ENCODE data around the gene AFF2. TPM values are rescaled to one million over a fixed set of nuclear protein-coding genes. Genes with fewer than 3 reads are reported as not detected.

The AFF2 gene
- total and polyA plus RNA-seq, 2 donors (not counting 3 experiments of a cell fraction or from before 2014, with no cell fraction given) = 0.03 to 0.07 TPM

DNA sequence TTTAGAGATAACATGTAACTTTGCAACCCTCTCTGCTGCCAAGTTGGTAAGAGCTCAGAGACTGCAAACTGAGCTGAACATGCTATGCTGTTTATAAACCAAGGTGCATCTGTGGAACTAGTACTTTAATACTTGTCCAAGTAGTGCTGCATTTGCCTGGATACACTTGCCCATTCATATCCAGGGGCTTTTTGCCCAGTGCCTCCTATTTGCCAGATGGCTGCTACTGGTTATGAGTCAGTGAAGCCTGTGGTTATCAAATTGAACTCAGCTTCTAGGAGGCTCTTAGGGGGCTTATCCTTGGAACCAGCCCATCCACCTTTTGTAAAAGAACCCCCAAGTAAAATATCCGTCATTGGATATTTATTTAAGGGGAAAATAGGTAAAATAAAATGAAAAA, 79.6 kb downstream of the AFF2 start:
- Histone ChIP-seq H3K9me1 (replicated peaks; ENCODE audit: control insufficient read depth, extremely low read depth, insufficient read depth, low read length) (no peaks in the 10 kb centered on the region), H3K27ac (ENCODE audit: insufficient read depth, low read depth, low read length) (no peak overlapping the region), H3K9me3 (replicated peaks; ENCODE audit: control insufficient read depth, insufficient read depth, low read length) (no peaks in the 10 kb centered on the region), H3K36me3 (ENCODE audit: control insufficient read depth in 2 of 2, extremely low read depth in 1 of 2, insufficient read depth in 2 of 2, low read length in 2 of 2) (no peaks in the 10 kb centered on the region), H3K4me1 (ENCODE audit: control insufficient read depth, extremely low read depth, insufficient read depth, low read length) (no peaks in the 10 kb centered on the region), H3K4me2 (ENCODE audit: insufficient read depth, low read length) (no peak overlapping the region), H2AFZ (ENCODE audit: low read depth, low read length) (no peak overlapping the region), H4K20me1 (replicated peaks; ENCODE audit: control insufficient read depth, extremely low read depth, insufficient read depth, low read length) (no peaks in the 10 kb centered on the region), H3K9ac (replicated peaks; ENCODE audit: extremely low read depth, insufficient read depth, low read length) (no peak overlapping the region), H3K4me3 (replicated peaks in 1 of 3; ENCODE audit: insufficient read depth in 1 of 3, low read depth in 1 of 3, low read length in 3 of 3) (no peak overlapping the region), H3K79me2 (ENCODE audit: control insufficient read depth, insufficient read depth, low read length) (no peaks in the 10 kb centered on the region), H3K27me3 (ENCODE audit: control insufficient read depth in 2 of 2, insufficient read depth in 2 of 2, low read length in 2 of 2) (no peaks in the 10 kb centered on the region)
- FAIRE-seq (no peak), DNase-seq (ENCODE audit: low read depth, low spot score) (no peak)
- no TSS peak for BruUV-seq (replicated peaks)
- POLR2A ChIA-PET = no interaction called here
- TF ChIP-seq, protein P1, sequence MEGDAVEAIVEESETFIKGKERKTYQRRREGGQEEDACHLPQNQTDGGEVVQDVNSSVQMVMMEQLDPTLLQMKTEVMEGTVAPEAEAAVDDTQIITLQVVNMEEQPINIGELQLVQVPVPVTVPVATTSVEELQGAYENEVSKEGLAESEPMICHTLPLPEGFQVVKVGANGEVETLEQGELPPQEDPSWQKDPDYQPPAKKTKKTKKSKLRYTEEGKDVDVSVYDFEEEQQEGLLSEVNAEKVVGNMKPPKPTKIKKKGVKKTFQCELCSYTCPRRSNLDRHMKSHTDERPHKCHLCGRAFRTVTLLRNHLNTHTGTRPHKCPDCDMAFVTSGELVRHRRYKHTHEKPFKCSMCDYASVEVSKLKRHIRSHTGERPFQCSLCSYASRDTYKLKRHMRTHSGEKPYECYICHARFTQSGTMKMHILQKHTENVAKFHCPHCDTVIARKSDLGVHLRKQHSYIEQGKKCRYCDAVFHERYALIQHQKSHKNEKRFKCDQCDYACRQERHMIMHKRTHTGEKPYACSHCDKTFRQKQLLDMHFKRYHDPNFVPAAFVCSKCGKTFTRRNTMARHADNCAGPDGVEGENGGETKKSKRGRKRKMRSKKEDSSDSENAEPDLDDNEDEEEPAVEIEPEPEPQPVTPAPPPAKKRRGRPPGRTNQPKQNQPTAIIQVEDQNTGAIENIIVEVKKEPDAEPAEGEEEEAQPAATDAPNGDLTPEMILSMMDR (IDR thresholded peaks at IDR 0.05; ENCODE audit: extremely low read depth in 1 of 2, insufficient read depth in 1 of 2, low read depth in 1 of 2, low read length in 2 of 2) = no peak
- no peak for TF ChIP-seq MYC (IDR thresholded peaks at IDR 0.05; ENCODE audit: low read depth, low read length)
- TF ChIP-seq EZH2 (IDR thresholded peaks at IDR 0.05; ENCODE audit: borderline replicate concordance, low read depth, low read length, severe bottlenecking) = no peak
- no peak for TF ChIP-seq POLR2AphosphoS5 (IDR thresholded peaks at IDR 0.05; ENCODE audit: insufficient read depth, low read depth, low read length)
- no peak for TF ChIP-seq JUN (IDR thresholded peaks at IDR 0.05; ENCODE audit: borderline replicate concordance, insufficient read depth, insufficient read length, low read depth)
- TF ChIP-seq POLR2A (IDR thresholded peaks at IDR 0.05; ENCODE audit: low read depth, low read length) = no peak
- TF ChIP-seq FOS (IDR thresholded peaks at IDR 0.05; ENCODE audit: borderline replicate concordance, insufficient read depth, low read length) = no peak
- no peak for TF ChIP-seq GATA2 (IDR thresholded peaks at IDR 0.05; ENCODE audit: insufficient read depth, insufficient read length, low read depth, low read length)
- CTCF ChIA-PET = no interaction called here
- intact Hi-C loops (cut with micrococcal nuclease) = no loop called here
- dilution Hi-C loops (cut with MboI; ENCODE audit: extremely low pct_ligation_motif_present, low sequenced_read_pairs) = no loop called here

All from endothelial cell of umbilical vein (primary cell).